Ovary (tissue), 3 donors: ENCODE measurements around the gene DZIP1.

Experiments used
- EP300 ChIP-seq: sonication (generic); formaldehyde crosslinking; IDR thresholded peaks from one replicate; pipeline ENCODE4 v1.6.1; 2017; ENCODE audit warnings: antibody characterized with exemption
- POLR2A ChIP-seq: fragments of 450-650 bp; IDR thresholded peaks from one replicate; pipeline ENCODE4 v1.6.1; 2017; ENCODE audit warnings: antibody characterized with exemption, mild to moderate bottlenecking, moderate library complexity
- TF ChIP-seq, protein P1 (sequence below), 3 donors: fragments of 450-650 bp in 2 of 3; fragments of 200-600 bp in 1 of 3; IDR thresholded peaks; one replicate each; pipeline versions ENCODE4 v1.5.1 to v1.8.0; 2016 to 2022; ENCODE audit warnings: antibody characterized with exemption in 3 of 3, mild to moderate bottlenecking in 1 of 3
- donor health status: DM: no; HTN: no; CAD: no.

DNA sequence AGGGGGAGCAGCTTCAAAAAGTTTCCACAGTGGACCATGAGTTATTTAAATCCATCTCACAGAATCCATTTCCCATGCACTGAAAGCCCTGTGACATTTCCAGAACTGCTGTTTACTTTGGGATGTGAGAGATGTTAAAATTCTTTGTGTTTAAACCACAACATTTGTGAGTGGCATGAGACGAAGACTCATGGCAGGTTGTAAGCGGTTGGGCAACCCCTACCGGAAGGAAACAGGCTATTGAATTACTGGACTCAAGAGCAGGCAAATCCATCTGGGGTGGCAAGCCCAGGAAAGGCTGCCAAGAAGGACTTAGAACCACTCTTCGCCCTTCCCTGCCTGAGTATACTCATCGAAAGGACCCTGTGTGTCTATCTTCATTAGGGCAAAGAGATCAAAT lies 114.3 kb downstream of the DZIP1 start:
- TF ChIP-seq, protein P1, sequence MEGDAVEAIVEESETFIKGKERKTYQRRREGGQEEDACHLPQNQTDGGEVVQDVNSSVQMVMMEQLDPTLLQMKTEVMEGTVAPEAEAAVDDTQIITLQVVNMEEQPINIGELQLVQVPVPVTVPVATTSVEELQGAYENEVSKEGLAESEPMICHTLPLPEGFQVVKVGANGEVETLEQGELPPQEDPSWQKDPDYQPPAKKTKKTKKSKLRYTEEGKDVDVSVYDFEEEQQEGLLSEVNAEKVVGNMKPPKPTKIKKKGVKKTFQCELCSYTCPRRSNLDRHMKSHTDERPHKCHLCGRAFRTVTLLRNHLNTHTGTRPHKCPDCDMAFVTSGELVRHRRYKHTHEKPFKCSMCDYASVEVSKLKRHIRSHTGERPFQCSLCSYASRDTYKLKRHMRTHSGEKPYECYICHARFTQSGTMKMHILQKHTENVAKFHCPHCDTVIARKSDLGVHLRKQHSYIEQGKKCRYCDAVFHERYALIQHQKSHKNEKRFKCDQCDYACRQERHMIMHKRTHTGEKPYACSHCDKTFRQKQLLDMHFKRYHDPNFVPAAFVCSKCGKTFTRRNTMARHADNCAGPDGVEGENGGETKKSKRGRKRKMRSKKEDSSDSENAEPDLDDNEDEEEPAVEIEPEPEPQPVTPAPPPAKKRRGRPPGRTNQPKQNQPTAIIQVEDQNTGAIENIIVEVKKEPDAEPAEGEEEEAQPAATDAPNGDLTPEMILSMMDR (IDR thresholded peaks at IDR 0.05), result no peak
- TF ChIP-seq POLR2A (no peak), EP300 (no peak)
